GM06990 (cell line): ENCODE measurements around the gene GAS7.

ENCODE experiments used
- DNase-seq: peaks from one replicate; pipeline ENCODE4 v3.0.0-alpha.2; 2011; ENCODE audit not compliant: insufficient read length; ENCODE audit errors: extremely low read depth
- H3K27me3 ChIP-seq: replicated peaks from 2 replicates; pipeline ENCODE4 v1.6.0; 2011; ENCODE audit warnings: low read length; ENCODE audit not compliant: control insufficient read depth, insufficient read depth
- H3K36me3 ChIP-seq: 2 replicates; pipeline ENCODE4 v1.5.1; 2011; ENCODE audit warnings: low read length; ENCODE audit not compliant: control insufficient read depth, insufficient read depth
- H3K4me3 ChIP-seq: replicated peaks from 2 replicates; pipeline ENCODE4 v1.5.1; 2011; ENCODE audit warnings: low read depth, mild to moderate bottlenecking, control low read depth, low read length
- CTCF ChIP-seq: IDR thresholded peaks from 2 replicates; pipeline ENCODE4 v1.5.1; 2011; ENCODE audit warnings: low read length, control low read depth, mild to moderate bottlenecking, inconsistent platforms; ENCODE audit not compliant: insufficient read depth, poor library complexity, severe bottlenecking

Gene GAS7

GRCh38 chr17:10041287-10041612 lies 157.2 kb downstream of the GAS7 start:
- no peak for DNase-seq
- no peak for TF ChIP-seq CTCF
- no peaks in the 10 kb centered on the region for H3K27me3 ChIP-seq

GRCh38 chr17:10036511-10037061 lies 161.8 kb downstream of the GAS7 start:
- DNase-seq, result no peak
- no peak overlapping the region for H3K4me3 ChIP-seq
- H3K36me3 ChIP-seq, result no peaks in the 10 kb centered on the region; the same call in none of the 2 replicates
- no peak for TF ChIP-seq CTCF
- no peaks in the 10 kb centered on the region for H3K27me3 ChIP-seq

More at GRCh38 chr17:10041287-10041612, 157.2 kb downstream of the GAS7 start:
- H3K36me3 ChIP-seq, result no peaks in the 10 kb centered on the region; the same call in 1 of the 2 replicates
- H3K4me3 ChIP-seq, result no peak overlapping the region

GRCh38 chr17:10035885-10036284 lies 162.5 kb downstream of the GAS7 start:
- no peak for TF ChIP-seq CTCF

GRCh38 chr17:10034719-10035475 lies 163.5 kb downstream of the GAS7 start:
- Histone ChIP-seq H3K27me3 (no peaks in the 10 kb centered on the region), H3K4me3 (no peak overlapping the region), H3K36me3 (no peaks in the 10 kb centered on the region; the same call in none of the 2 replicates)
- no peak for DNase-seq
- TF ChIP-seq CTCF, result no peak

More at GRCh38 chr17:10035885-10036284, 162.5 kb downstream of the GAS7 start:
- Histone ChIP-seq H3K4me3 (no peak overlapping the region), H3K36me3 (no peaks in the 10 kb centered on the region; the same call in none of the 2 replicates), H3K27me3 (no peaks in the 10 kb centered on the region)
- no peak for DNase-seq

GRCh38 chr17:10033959-10034358 lies 164.4 kb downstream of the GAS7 start:
- DNase-seq, result no peak
- peak overlapping the region; percentile 31 for H3K4me3 ChIP-seq
- TF ChIP-seq CTCF, result no peak
- H3K27me3 ChIP-seq, result no peaks in the 10 kb centered on the region
- no peaks in the 10 kb centered on the region; the same call in none of the 2 replicates for H3K36me3 ChIP-seq
